GM21390 (cell line): Measurements from ENCODE around the gene NMUR2.

Experiments used
- ATAC-seq: cut with Tn5 transposase; IDR thresholded peaks from one replicate; pipeline ENCODE4 v1.9.1; 2021; ENCODE audit not compliant: unreplicated experiment

Gene NMUR2

GRCh38 chr5:152372875-152373274, 32.2 kb downstream of the NMUR2 start:
- ATAC-seq: no peak

- no peak for ATAC-seq
Measured at GRCh38 chr5:152369298-152369697, 35.8 kb downstream of the NMUR2 start.

GRCh38 chr5:152367554-152367953, 37.5 kb downstream of the NMUR2 start:
- no peak for ATAC-seq

GRCh38 chr5:152366716-152367115, 38.4 kb downstream of the NMUR2 start:
- ATAC-seq: no peak

GRCh38 chr5:152364899-152365298, 40.2 kb downstream of the NMUR2 start:
- ATAC-seq: no peak

GRCh38 chr5:152364172-152364571, 40.9 kb downstream of the NMUR2 start:
- no peak for ATAC-seq

GRCh38 chr5:152358861-152359568, 46.1 kb downstream of the NMUR2 start:
- ATAC-seq: no peak

GRCh38 chr5:152356506-152356905, 48.6 kb downstream of the NMUR2 start:
- no peak for ATAC-seq

GRCh38 chr5:152355061-152355460, 50.0 kb downstream of the NMUR2 start:
- no peak for ATAC-seq

- no peak for ATAC-seq
Measured at GRCh38 chr5:152353001-152353400, 52.1 kb downstream of the NMUR2 start.

- ATAC-seq: peak; percentile 92
Measured at GRCh38 chr5:152349683-152350526, 55.2 kb downstream of the NMUR2 start.
